ENCODE measurements around the gene ATP11A. TPM values are rescaled to one million over a fixed set of nuclear protein-coding genes. Genes with fewer than 3 reads are reported as not detected.

The ATP11A gene
- total and polyA plus RNA-seq, 9 of the 15 experiments (the other 6 are each of a cell fraction or from before 2014, with no cell fraction given), result 0.38 to 34.2 (median 4.2) TPM

DNA sequence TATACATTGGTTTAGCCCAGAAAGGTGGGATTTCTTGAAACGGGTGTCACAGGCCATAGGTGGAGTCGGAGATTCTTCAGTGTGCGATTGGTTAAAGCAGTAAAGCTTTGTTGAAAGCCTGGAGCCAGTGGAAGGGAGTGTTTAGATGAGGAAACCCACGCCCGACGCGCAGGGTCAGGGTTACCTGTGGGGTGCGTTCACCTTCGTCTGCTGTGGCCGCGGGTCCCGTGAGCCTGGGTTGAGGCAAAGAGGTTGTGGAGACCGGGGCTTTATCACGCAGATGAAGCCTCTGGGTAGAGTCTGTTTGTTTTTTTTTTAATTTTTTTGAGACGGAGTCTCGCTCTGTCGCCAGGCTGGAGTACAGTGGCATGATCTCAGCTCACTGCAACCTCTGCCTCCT, 30.4 kb downstream of the ATP11A start (continued):
- no peak for TF ChIP-seq ZHX1 (conservative IDR thresholded peaks at IDR 0.05; ENCODE audit: low read length)
- TF ChIP-seq, protein P1, sequence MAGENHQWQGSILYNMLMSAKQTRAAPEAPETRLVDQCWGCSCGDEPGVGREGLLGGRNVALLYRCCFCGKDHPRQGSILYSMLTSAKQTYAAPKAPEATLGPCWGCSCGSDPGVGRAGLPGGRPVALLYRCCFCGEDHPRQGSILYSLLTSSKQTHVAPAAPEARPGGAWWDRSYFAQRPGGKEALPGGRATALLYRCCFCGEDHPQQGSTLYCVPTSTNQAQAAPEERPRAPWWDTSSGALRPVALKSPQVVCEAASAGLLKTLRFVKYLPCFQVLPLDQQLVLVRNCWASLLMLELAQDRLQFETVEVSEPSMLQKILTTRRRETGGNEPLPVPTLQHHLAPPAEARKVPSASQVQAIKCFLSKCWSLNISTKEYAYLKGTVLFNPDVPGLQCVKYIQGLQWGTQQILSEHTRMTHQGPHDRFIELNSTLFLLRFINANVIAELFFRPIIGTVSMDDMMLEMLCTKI (IDR thresholded peaks at IDR 0.05; ENCODE audit: partially characterized antibody), result no peak
- no peak for TF ChIP-seq POLR2G (IDR thresholded peaks at IDR 0.05; ENCODE audit: low read depth, low read length)
- no peak for TF ChIP-seq MCM3 (IDR thresholded peaks at IDR 0.05)
- TF ChIP-seq NR3C1 (CRISPR knock-in tag; IDR thresholded peaks at IDR 0.05), result no peak
- TF ChIP-seq SMAD1 (IDR thresholded peaks at IDR 0.05; ENCODE audit: low read depth, low read length, partially characterized antibody), result no peak
- no peak for TF ChIP-seq CREM (IDR thresholded peaks at IDR 0.05; ENCODE audit: low read depth)
- no peak for TF ChIP-seq ZNF507 (tag; conservative IDR thresholded peaks at IDR 0.05)
- TF ChIP-seq KLF16 (IDR thresholded peaks at IDR 0.05), result no peak
- no peak for TF ChIP-seq ZNF586 (CRISPR knock-in tag; conservative IDR thresholded peaks at IDR 0.05)
